Nucleus accumbens (tissue), 56 donors: ENCODE data around the gene XRN1.
"Not testable (repeated sequence)": the region's sequence is repeated elsewhere in the genome, so short reads cannot be mapped to it uniquely, and the experiment has no call there.

ENCODE experiments used
- DNase-seq, 56 donors: peaks; one replicate each; lab custom pipeline; 2025; lab: John Stamatoyannopoulos, UW

Gene XRN1

GRCh38 chr3:142353571-142353970 lies 94.3 kb downstream of the XRN1 start:
- DNase-seq, result no peak

GRCh38 chr3:142352698-142353097 lies 95.1 kb downstream of the XRN1 start:
- DNase-seq, result not testable (repeated sequence)

DNA sequence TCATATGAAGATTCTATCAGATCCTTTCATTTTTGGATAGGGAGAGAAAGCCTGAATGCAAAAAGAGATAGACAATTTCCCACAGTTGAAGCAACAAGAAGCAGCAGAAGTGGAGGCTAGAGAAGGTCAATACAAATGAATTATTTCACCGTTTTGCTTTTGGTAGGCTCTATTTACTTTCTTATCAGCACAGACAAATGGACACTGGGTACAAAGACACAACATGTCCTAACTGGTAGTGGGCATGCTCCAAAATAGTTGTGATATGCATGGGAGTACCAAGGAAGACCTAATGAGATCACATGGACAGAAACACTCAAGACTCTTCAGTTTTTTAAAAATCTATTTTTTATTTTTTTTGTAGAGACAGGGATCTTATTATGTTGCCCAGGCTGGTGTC lies 99.4 kb downstream of the XRN1 start:
- no peak for DNase-seq

GRCh38 chr3:142337994-142338393 lies 109.8 kb downstream of the XRN1 start:
- DNase-seq, result no peak

GRCh38 chr3:142332390-142332789 lies 115.4 kb downstream of the XRN1 start:
- DNase-seq, result no peak

DNA sequence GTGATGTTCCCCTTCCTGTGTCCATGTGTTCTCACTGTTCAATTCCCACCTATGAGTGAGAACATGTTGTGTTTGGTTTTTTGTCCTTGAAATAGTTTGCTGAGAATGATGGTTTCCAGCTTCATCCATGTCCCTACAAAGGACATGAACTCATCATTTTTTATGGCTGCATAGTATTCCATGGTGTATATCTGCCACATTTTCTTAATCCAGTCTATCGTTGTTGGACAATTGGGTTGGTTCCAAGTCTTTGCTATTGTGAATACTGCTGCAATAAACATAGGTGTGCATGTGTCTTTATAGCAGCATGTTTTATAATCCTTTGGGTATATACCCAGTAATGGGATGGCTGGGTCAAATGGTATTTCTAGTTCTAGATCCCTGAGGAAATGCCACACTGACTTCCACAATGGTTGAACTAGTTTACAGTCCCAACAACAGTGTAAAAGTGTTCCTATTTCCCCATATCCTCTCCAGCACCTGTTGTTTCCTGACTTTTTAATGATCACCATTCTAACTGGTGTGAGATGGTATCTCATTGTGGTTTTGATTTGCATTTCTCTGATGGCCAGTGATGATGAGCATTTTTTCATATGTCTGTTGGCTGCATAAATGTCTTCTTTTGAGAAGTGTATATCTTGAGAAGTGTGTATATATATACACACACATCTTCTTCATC lies 123.4 kb downstream of the XRN1 start:
- DNase-seq, result not testable (repeated sequence)

GRCh38 chr3:142319912-142320311 lies 127.9 kb downstream of the XRN1 start:
- DNase-seq, result no peak

DNA sequence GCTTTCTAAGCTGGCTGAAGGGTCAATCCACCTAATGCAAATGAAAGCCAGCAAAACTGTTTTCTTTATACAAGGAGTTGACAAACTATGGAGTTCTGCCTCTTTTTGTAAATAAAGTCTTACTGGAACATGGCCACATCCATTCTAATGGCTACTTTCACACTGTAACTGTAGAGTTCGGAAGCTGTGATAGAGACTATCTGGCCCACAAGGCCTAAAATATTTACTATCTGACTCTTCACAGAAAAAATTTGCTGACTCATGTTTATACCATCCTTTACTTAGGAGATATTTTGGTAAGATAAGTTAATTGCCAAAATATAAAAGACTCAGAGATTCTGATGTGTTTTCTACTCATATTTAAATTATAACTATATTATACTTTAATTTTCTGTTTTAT lies 128.7 kb downstream of the XRN1 start:
- no peak for DNase-seq

DNA sequence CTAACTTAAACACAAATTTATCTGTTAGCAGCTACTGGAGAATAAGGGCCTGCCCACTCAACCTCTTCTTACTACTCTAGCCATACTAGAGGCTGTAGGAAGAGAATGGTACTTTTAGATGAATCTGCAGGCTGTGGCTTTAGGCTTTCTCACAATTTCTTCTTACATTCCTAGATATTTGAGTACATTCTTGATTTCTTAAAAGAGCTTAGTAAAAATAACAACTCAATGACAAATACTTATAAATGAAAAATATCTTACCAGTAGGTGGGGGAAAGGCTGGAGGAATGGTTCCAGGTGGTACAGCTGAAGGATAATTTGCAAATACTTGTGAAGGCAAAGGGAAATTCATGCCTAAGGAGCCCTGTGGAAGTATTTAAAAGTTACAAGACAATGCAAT lies 129.5 kb downstream of the XRN1 start:
- DNase-seq, result no peak

- not testable (repeated sequence) for DNase-seq
These were observed 131.9 kb downstream of the XRN1 start for GRCh38 chr3:142315978-142316388.

DNA sequence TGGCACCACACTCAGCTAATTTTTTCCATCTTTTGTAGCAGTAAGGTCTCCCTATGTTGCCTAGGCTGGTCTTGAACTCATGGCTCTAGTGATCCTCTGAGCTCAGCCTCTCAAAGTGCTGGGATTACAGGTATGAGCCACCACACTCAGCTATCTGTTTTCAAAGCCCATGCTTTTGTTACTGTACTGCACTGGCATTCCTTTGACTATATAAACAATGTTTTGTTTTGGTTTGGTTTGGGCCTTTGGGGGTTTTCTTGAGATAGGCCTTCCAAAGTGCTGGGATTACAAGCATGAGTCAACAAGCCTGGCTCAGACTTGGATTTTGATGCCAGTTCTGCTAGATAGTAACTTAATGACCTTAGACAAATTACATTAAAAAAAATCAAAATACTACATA lies 132.8 kb downstream of the XRN1 start:
- no peak for DNase-seq

- DNase-seq, result no peak
These were observed 137.4 kb downstream of the XRN1 start for GRCh38 chr3:142310439-142310838.

DNA sequence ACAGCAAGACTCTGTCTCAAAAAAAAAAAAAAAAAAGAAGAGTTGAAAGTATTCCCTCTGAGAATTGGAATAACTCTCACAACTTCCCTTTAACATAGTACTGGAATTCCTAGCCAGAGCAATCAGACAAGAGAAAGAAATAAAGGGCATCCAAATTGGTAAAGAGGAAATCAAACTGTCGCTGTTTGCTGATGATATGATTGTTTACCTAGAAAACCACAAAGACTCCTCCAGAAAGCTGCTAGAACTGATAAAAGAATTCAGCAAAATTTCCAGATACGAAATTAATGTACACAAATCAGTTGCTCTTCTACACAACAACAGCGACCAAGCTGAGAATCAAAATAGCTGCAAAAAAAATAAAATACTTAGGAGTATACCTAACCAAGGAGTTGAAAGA lies 145.0 kb downstream of the XRN1 start:
- DNase-seq, result not testable (repeated sequence)

GRCh38 chr3:142298626-142299025 lies 149.2 kb downstream of the XRN1 start:
- DNase-seq, result no peak

- no peak for DNase-seq
These were observed 151.3 kb downstream of the XRN1 start for GRCh38 chr3:142296507-142296906.

- no peak for DNase-seq
These were observed 159.8 kb downstream of the XRN1 start for GRCh38 chr3:142287866-142288638.

GRCh38 chr3:142285083-142285517 lies 162.7 kb downstream of the XRN1 start:
- no peak for DNase-seq

- no peak for DNase-seq
These were observed 165.3 kb downstream of the XRN1 start for GRCh38 chr3:142282503-142282902.

GRCh38 chr3:142281474-142281873 lies 166.4 kb downstream of the XRN1 start:
- DNase-seq, result no peak

- peak in 32 of 56 donors; percentile 0 to 50 (median 14) for DNase-seq
These were observed 167.8 kb downstream of the XRN1 start for GRCh38 chr3:142279965-142280590.

GRCh38 chr3:142278451-142278850 lies 169.4 kb downstream of the XRN1 start:
- no peak for DNase-seq

GRCh38 chr3:142276781-142277180 lies 171.1 kb downstream of the XRN1 start:
- DNase-seq, result no peak
